GM12872 (cell line): ENCODE data around the gene LRRK1.

ENCODE experiments used
- TF ChIP-seq, protein P1 (sequence below): IDR thresholded peaks from 3 replicates; pipeline ENCODE4 v1.5.1; 2011; ENCODE audit warnings: low read depth, mild to moderate bottlenecking, low read length, moderate library complexity; ENCODE audit not compliant: insufficient read depth

Gene LRRK1

DNA sequence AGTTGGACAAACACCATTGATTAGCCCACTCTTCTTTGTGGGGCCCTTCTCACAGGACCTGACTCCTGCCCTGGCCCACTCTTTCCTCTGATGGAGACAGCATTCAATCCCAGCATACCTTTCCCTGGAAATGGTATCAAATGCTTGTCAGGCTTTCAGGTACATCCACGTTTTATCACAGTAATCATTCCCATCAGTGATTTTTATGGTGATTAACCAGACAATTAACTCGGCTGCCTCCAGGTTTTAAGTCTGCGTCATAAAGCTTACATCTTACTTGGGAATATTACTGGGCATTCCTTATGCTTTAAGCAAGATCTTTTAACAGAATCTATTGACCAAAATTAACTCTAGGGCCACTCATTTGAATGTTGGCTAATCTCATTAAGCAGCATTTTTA lies 33.4 kb downstream of the LRRK1 start:
- TF ChIP-seq, protein P1, sequence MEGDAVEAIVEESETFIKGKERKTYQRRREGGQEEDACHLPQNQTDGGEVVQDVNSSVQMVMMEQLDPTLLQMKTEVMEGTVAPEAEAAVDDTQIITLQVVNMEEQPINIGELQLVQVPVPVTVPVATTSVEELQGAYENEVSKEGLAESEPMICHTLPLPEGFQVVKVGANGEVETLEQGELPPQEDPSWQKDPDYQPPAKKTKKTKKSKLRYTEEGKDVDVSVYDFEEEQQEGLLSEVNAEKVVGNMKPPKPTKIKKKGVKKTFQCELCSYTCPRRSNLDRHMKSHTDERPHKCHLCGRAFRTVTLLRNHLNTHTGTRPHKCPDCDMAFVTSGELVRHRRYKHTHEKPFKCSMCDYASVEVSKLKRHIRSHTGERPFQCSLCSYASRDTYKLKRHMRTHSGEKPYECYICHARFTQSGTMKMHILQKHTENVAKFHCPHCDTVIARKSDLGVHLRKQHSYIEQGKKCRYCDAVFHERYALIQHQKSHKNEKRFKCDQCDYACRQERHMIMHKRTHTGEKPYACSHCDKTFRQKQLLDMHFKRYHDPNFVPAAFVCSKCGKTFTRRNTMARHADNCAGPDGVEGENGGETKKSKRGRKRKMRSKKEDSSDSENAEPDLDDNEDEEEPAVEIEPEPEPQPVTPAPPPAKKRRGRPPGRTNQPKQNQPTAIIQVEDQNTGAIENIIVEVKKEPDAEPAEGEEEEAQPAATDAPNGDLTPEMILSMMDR = no peak

DNA sequence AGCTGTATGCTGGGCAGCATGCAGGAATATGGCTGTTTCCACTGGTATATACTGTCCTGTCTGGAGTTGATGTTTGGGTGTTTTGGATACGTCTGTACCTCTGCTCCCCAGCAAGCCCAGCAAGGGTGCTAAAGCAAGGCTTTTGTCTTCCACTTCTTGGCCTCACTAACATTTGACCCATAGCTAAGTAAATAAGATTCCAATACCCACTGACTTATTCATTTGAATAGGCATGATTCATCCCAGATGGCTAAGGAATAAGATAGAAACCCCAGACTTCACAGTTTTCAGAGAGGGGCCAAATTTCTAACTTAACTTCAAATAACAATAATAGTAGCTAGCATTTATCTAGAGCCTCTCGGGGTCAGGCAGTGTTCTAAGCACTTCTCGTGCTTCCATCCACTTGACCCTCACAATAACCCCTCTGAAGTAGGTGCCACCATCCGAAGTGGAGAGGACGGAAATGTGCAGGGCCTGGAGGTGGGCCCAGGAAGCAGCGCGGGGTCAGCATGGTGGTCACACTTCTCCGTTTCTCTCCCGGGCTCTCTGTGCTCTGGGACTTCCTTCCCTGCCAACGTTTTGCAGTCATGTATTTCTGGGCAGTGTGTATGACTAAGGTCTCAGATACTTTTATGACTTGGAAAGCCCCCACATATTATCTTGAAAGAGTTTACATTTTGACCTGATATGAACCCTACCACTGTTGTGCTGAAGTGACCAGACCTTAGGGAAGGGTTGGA lies 39.3 kb downstream of the LRRK1 start:
- TF ChIP-seq, protein P1 = no peak

DNA sequence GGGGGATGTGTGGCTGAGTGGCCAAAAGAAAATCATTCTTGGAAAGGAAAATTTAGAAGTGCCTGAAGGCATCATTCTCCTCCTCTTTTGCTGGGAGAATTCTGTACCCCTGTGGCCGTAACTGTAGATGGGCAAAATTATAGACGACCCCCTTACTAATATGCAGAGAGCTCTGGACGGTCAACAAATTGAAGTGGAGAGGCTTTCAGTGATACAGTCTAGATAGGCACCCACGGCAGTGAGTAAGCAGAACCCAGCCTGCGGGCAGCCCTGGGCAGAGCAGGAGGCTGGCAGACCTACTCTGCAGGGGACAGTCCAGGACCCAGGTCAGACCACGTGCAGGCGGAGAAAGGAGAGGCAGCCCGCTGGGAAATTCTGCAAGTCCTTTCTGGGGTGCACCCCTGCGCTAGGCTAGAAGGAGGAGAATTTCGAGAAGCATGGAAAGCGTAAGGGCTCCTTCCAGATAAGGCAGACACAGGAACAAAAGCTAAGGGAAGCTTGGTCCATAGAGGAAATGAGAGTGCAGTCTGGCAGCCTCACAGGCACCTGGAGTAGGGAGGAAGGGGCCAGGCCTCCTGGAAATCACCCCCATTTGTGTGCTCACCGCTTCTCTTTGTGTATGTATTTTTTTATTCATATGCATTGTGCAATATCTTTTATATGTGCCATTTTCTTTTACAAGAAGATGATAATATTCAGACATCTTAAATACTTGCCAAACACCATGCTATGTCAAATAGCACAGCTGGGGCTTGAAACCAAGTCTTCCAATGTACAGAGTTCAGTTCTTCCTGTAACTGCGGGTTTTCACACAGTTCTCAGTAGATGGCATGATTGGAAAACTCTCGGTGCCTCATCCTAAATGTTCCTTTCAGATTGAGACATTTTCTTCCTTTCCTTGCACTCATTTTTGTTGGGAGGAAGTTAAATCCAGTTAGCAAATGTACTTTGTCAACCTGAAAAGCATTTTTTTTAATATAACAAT lies 40.2 kb downstream of the LRRK1 start:
- TF ChIP-seq, protein P1 = no peak

DNA sequence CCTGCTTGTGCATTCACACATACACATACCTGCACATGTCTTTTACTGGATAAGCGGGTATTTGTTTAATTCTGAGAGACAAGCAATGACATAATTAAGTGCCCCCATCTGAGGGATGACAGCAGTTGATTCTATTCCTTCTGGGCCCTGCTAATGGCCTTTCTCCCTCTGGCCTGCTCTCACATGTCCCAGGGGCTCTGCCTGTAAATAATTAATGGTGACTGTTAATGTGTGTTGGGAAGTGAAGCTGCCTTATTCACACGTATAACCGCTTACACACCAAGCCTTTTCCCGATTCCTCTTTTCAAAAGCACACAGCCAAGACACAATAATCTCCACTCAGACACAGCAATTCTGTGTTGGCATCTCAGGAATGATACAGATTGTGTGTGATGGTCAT lies 47.8 kb downstream of the LRRK1 start:
- TF ChIP-seq, protein P1 = no peak

DNA sequence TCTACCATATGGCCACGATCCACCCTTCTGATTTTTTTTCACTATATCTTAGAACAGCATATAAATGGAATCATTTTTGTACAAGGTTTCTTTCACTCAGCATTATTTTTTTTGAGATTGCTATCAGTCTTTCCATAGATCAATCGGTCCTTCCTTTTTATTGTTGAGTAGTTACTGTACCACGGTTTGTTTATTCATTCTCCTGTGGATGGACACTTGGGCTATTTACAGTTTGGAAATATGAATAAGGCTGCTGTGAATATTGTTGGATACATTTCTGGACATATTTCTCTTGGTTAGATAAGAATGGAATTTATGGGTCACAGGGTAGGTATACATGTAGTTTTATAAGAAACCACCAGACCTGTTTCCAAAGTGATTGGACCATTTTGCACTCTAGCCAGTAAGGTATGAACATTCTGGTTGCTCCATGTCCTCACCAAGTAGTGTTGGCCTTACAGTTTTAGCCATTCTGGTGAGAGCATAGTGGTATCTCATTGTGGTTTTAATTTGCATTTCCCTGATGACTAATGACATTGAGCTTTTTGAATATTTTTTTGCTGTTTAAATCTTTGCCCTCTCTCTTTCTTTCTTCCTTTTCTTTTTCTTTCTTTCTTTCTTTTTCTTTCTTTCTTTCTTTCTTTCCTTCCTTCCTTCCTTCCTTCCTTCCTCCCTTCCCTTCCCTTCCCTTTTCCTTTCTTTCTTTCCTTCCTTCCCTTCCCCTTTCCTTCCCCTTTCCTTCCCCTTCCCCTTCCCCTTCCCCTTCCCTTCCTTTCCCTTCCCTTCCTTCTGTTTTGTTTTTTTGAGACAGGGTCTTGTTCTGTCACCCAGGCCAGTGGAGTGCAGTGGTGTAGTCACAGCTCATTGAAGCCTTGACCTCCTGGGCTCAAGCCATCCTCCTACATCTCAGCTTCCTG lies 49.2 kb downstream of the LRRK1 start:
- TF ChIP-seq, protein P1 = no peak

DNA sequence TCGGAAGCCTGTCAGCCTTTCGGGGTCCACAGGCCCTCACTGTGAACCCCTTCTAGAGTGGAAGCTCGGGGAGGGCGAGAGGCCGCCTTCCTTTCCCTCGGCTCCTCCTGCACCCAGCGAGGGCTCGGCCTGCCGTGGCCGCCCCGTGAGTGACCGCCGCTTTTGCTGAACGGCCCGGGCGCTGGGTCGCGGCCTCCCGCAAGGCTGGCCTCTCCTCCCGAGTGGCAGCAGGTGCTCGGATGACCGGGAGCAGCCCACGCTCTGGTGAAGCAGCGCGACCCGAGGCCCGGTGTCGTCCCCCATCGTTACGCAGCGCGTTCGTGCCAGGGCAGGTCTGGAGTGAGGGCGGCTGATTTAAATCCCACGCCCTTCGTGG lies 53.8 kb downstream of the LRRK1 start:
- TF ChIP-seq, protein P1 = no peak
